Aorta (tissue), 5 donors: ENCODE results near the gene IQGAP3. TPM values are rescaled to one million over a fixed set of nuclear protein-coding genes. Genes with fewer than 3 reads are reported as not detected.

Source experiments
- ATAC-seq: fragments of 200-7000 bp; cut with Tn5 transposase; one replicate; pipeline ENCODE4 v1.9.1; 2022; ENCODE audit warnings: moderate library complexity; ENCODE audit not compliant: low FRiP score
- DNase-seq, 2 donors: peaks; one replicate each; pipeline ENCODE4 v3.0.0-alpha.2; 2020
- H3K27ac ChIP-seq, 2 donors: one replicate each; pipeline ENCODE4 v1.5.1; 2013; ENCODE audit warnings: low read length in 2 of 2, mild to moderate bottlenecking in 2 of 2, moderate library complexity in 2 of 2, control low read depth in 1 of 2, inconsistent platforms in 1 of 2, low read depth in 1 of 2
- H3K27me3 ChIP-seq, 2 donors: one replicate each; pipeline ENCODE4 v1.6.1; 2013; ENCODE audit warnings: control low read depth in 1 of 2, low read length in 1 of 2, mild to moderate bottlenecking in 1 of 2, moderate library complexity in 1 of 2; ENCODE audit not compliant: insufficient read depth in 2 of 2, control insufficient read depth in 1 of 2
- H3K36me3 ChIP-seq, 2 donors: one replicate each; pipeline ENCODE4 v1.6.1; 2013; ENCODE audit warnings: control low read depth in 1 of 2, low read length in 1 of 2, mild to moderate bottlenecking in 1 of 2; ENCODE audit not compliant: insufficient read depth in 2 of 2, control insufficient read depth in 1 of 2
- H3K4me1 ChIP-seq, 2 donors: one replicate each; pipeline ENCODE4 v1.6.1; 2013; ENCODE audit warnings: low read length in 2 of 2, control low read depth in 1 of 2, mild to moderate bottlenecking in 1 of 2, moderate library complexity in 1 of 2; ENCODE audit not compliant: insufficient read depth in 2 of 2, control insufficient read depth in 1 of 2
- H3K4me3 ChIP-seq, 2 donors: one replicate each; pipeline ENCODE4 v1.5.1; 2013; ENCODE audit warnings: low read length in 2 of 2, control low read depth in 1 of 2, mild to moderate bottlenecking in 1 of 2
- H3K9me3 ChIP-seq: one replicate; pipeline ENCODE4 v1.6.1; 2013; ENCODE audit warnings: mild to moderate bottlenecking, low read length; ENCODE audit not compliant: control insufficient read depth
- WGBS, 2 donors: extraction: QIAGEN DNeasy Blood & Tissue Kit; methylation state at CpG; one replicate each; pipeline ENCODE4 v1.1.7; 2013; 5-methylcytosine and 5-hydroxymethylcytosine counted together
- intact Hi-C, 2 donors: fragments of 100-400 bp; cut with DNase I; formaldehyde crosslinking; loops; one replicate each; pipeline versions ENCODE4 v1.14.2 to v1.15.0; 2022
- polyA plus RNA-seq, 2 donors: library from polyadenylated mRNA; stranded (reverse); fragments of 200-250 nt; gene quantifications; one replicate each; pipeline ENCODE4 v1.2.3, GENCODE V29; 2013
- total RNA-seq, 2 donors: library from RNA; stranded (reverse); fragmentation: NEBNext Ultra II Directional; extraction: Animal tissue kit (Norgen Biotek cat#: 25700); gene quantifications; one replicate each; pipeline ENCODE4 v1.2.1, GENCODE V29; 2021
- donor health status: healthy with polysubstance abuse.
- donor health status: Bipolar disorder and iron deficiency.
- donor health status: DM: no; HTN: no; CAD: no.
- donor health status: DM: no; HTN: no; CAD: no.
- donor health status: DM: yes; HTN: yes; CAD: no.

IQGAP3 gene
- total and polyA plus RNA-seq, 4 donors: 0.10 to 2.3 (median 0.48) TPM

- H3K27ac ChIP-seq: no peak overlapping the region
- WGBS, 2 donors: 59 to 64% methylated on average over 4 of the region's 4 CpGs
- no peaks in the 10 kb centered on the region for H3K27me3 ChIP-seq
- peaks cover 4 to 9% of the 10 kb centered on the region in 2 donors for H3K4me1 ChIP-seq
- H3K9me3 ChIP-seq: no peaks in the 10 kb centered on the region
- ATAC-seq (no peak), DNase-seq (no peak)
- no peaks in the 10 kb centered on the region for H3K36me3 ChIP-seq
- no peak overlapping the region for H3K4me3 ChIP-seq
- intact Hi-C loops: no loop called here
Observed at GRCh38 chr1:156487862-156488261, 84.5 kb downstream of the IQGAP3 start.

- H3K27ac ChIP-seq: no peak overlapping the region
- no peak for DNase-seq
- no peaks in the 10 kb centered on the region for H3K9me3 ChIP-seq
- peaks cover 2 to 6% of the 10 kb centered on the region in 2 donors for H3K4me1 ChIP-seq
- H3K36me3 ChIP-seq: peaks cover 0 to 5% of the 10 kb centered on the region in 2 donors
- intact Hi-C loops: no loop called here
- H3K4me3 ChIP-seq: no peak overlapping the region
- 57 to 76% methylated on average over 7 of the region's 7 CpGs for WGBS, 2 donors
- no peak for ATAC-seq
- no peaks in the 10 kb centered on the region for H3K27me3 ChIP-seq
Observed at GRCh38 chr1:156486421-156487344, 85.7 kb downstream of the IQGAP3 start.

DNA sequence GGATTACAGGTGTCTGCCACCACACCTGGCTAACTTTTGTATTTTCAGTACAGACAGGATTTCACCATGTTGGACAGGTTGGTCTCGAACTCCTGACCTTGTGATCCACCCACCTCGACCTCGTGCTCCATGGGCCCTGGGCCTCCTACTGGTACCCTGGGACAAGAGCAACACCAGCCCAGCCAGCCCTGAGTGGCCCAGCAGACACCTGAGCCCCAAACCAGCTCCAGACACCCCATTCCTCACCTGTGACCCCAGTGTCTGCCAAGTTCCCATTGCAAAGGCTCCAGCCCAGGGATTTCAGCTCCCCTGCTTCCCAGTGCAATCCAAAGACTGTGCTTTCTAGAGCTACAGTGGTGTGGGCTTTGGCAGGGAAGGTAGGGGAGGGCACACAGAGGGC is 86.4 kb downstream of the IQGAP3 start:
- Histone ChIP-seq H3K9me3 (no peaks in the 10 kb centered on the region), H3K4me1 (peaks cover 2 to 6% of the 10 kb centered on the region in 2 donors), H3K4me3 (no peak overlapping the region), H3K27ac (no peak overlapping the region), H3K27me3 (no peaks in the 10 kb centered on the region), H3K36me3 (peaks cover 0 to 5% of the 10 kb centered on the region in 2 donors)
- 86 to 95% methylated on average over 3 of the region's 3 CpGs for WGBS, 2 donors
- DNase-seq (no peak), ATAC-seq (no peak)
- intact Hi-C loops: no loop called here

DNA sequence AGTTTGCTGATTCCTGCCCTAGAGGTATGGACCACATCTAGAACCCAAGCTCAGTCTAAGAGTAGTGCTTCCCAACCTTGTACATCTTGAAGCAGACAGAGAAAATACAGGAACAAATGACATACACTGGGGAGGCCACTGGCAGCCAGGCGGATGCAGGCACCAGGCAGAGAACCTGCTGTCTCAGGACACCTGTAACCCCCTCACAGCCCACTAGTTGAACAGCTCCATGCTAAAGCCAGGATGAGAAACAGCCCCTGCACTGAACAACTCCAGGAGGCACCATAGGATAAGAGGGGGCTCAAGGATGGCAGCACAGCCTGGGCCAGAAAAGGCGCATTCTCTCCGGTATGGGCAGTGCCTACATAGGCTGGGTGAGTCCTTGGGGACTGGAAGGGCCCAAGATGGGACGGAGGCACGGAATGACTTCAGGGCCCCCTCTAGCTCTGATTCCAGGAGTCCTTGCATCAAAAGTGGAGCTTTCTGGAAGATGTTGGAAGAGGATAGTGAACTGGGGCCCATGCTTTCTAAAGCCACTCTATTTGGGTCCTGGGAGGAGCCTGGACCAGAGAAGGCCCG is 87.8 kb downstream of the IQGAP3 start:
- peaks cover 0 to 6% of the 10 kb centered on the region in 2 donors for H3K4me1 ChIP-seq

GRCh38 chr1:156483397-156483796 is 89.0 kb downstream of the IQGAP3 start:
- Histone ChIP-seq H3K4me1 (peaks cover 0 to 6% of the 10 kb centered on the region in 2 donors), H3K27me3 (no peaks in the 10 kb centered on the region), H3K36me3 (peaks cover 0 to 13% of the 10 kb centered on the region in 2 donors), H3K9me3 (no peaks in the 10 kb centered on the region), H3K4me3 (no peak overlapping the region), H3K27ac (no peak overlapping the region)
- DNase-seq (no peak), ATAC-seq (no peak)
- intact Hi-C loops: no loop called here
- WGBS, 2 donors: 35 to 54% methylated on average over 2 of the region's 2 CpGs

More for the DNA sequence above, 87.8 kb downstream of the IQGAP3 start:
- no peak overlapping the region for H3K27ac ChIP-seq
- intact Hi-C loops: no loop called here
- ATAC-seq: no peak
- H3K4me3 ChIP-seq: no peak overlapping the region
- H3K9me3 ChIP-seq: no peaks in the 10 kb centered on the region
- no peaks in the 10 kb centered on the region for H3K27me3 ChIP-seq
- 78 to 81% methylated on average over 6 of the region's 6 CpGs for WGBS, 2 donors
- peaks cover 0 to 10% of the 10 kb centered on the region in 2 donors for H3K36me3 ChIP-seq
- DNase-seq: no peak

- DNase-seq: no peak
- H3K27me3 ChIP-seq: no peaks in the 10 kb centered on the region
- no peak overlapping the region for H3K27ac ChIP-seq
- peaks cover 0 to 16% of the 10 kb centered on the region in 2 donors for H3K36me3 ChIP-seq
- no peaks in the 10 kb centered on the region for H3K9me3 ChIP-seq
- peaks cover 0 to 6% of the 10 kb centered on the region in 2 donors for H3K4me1 ChIP-seq
- intact Hi-C loops: no loop called here
- H3K4me3 ChIP-seq: no peak overlapping the region
- ATAC-seq: no peak
- 89 to 92% methylated on average over 19 of the region's 19 CpGs for WGBS, 2 donors
Observed at GRCh38 chr1:156482276-156482675, 90.1 kb downstream of the IQGAP3 start.

DNA sequence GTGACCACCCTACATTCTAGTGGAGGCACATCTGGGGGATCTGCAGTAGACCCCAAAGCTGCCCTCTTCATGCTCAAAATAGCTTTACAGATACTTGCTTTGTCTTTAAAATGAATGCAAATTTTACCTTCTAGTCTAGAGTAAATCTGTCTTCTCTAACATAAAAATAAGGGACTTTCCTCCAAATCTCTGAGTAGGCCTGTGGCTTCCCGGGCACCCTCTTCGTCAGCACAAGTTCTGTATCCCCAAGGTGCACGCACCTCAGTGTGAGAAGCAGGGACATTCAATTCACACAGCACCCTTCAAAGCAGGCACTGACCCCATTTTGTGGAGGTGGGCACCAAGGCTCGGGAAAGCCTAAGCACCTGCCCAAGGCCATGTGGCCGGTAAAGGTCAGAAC is 90.8 kb downstream of the IQGAP3 start:
- H3K27ac ChIP-seq: no peak overlapping the region
- H3K4me1 ChIP-seq: peaks cover 0 to 6% of the 10 kb centered on the region in 2 donors
- WGBS, 2 donors: 85 to 87% methylated on average over 5 of the region's 5 CpGs
- DNase-seq (no peak), ATAC-seq (no peak)
- H3K27me3 ChIP-seq: no peaks in the 10 kb centered on the region
- no peaks in the 10 kb centered on the region for H3K9me3 ChIP-seq
- peaks cover 0 to 16% of the 10 kb centered on the region in 2 donors for H3K36me3 ChIP-seq
- intact Hi-C loops: no loop called here
- no peak overlapping the region for H3K4me3 ChIP-seq

GRCh38 chr1:156480411-156481192 is 91.8 kb downstream of the IQGAP3 start:
- Histone ChIP-seq H3K9me3 (no peaks in the 10 kb centered on the region), H3K4me1 (peaks cover 0 to 6% of the 10 kb centered on the region in 2 donors), H3K36me3 (peaks cover 0 to 16% of the 10 kb centered on the region in 2 donors), H3K27ac (peak overlapping the region in 1 of 2 donors; percentile 23), H3K27me3 (no peaks in the 10 kb centered on the region), H3K4me3 (no peak overlapping the region)
- peak; percentile 76 to 89 for DNase-seq
- intact Hi-C loops: no loop called here
- ATAC-seq: peak; percentile 39
- WGBS, 2 donors: 36 to 40% methylated on average over 31 to 34 of the region's 34 CpGs
